ENCODE data around the gene LTBR. TPM values are rescaled to one million over a fixed set of nuclear protein-coding genes. Genes with fewer than 3 reads are reported as not detected.

The LTBR gene
- total RNA-seq, 1 donor from 2014 or later = not detected

DNA sequence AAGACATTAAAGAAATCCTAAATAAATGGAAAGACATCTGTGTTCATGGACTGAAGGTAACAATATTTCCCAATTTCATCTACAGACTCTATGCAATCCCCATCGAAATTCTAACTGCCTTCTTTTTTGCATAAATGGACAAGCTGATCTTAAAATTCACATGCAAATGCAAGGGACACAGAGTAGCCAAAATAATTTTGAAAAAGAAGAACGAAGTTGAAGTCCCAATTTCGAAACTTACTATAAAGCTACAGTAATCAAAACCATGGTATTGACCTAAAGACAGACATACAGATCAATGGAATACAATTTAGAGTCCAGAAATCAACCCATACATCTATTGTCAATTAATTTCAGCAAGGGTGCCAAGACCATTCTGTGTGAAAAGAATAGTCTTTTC lies 44.4 kb downstream of the LTBR start:
- H3K9me3 Mint-ChIP-seq = no peaks in the 10 kb centered on the region
- H3K27ac Mint-ChIP-seq = no peak overlapping the region

DNA sequence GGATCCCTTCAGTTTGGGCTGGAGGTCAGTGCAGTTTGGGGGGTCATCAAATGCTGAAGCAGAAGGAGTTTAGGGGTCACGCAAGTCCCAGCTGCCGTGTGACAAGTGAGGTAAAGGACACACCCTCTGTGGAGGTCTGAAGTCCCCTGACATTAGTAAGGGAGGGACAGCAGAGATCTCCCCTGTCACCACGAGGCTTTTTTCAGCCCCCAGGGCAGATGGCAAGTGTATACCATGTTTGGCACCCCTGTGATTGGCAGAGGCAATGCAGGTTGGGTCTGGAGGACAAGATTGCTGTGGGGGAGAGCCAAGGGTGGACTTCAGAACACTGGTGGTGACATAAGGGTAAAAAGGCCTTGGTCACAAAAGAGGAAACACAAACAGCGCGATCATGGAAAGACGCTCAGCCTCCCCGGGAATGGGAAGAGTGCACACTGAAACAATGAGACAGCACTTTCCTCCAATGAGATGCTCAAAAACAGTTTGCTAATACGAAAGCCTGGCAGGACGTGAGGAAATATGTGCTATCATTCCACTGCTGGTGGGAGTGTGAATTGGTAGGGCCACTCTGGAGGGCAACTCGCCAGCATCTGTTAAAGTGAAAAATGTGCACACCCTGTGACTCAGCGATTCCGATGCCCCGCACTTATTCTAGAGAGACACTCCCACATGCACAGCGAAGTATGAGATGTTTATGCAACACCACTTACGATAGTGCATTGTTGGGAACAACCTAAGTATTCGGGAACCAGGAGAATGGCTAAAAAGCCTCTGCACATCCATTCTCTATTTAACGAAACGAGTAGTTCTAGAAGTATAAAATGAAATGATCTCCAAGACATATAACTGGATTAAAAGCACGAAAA lies 46.4 kb downstream of the LTBR start:
- Histone ChIP-seq H4K20me1 (ENCODE audit: low read depth) (no peaks in the 10 kb centered on the region), H3F3A (ENCODE audit: low read depth) (no peaks in the 10 kb centered on the region), H3K4me3 (no peak overlapping the region), H3K9me3 (ENCODE audit: low read depth) (no peaks in the 10 kb centered on the region), H3K36me3 (no peaks in the 10 kb centered on the region), H3K27ac (no peak overlapping the region), H3K79me2 (ENCODE audit: low read depth) (no peaks in the 10 kb centered on the region), H3K4me1 (peaks cover 3% of the 10 kb centered on the region), H3K9ac (no peak overlapping the region), H2AFZ (replicated peaks) (peak overlapping the region; percentile 1), H3K4me2 (no peak overlapping the region), H3K27me3 (no peaks in the 10 kb centered on the region)
- no peaks in the 10 kb centered on the region for H3K36me3 Mint-ChIP-seq
- H3K4me1 Mint-ChIP-seq = peaks cover 20% of the 10 kb centered on the region
- H3K4me3 Mint-ChIP-seq = no peak overlapping the region
- no peak for DNase-seq (ENCODE audit: low spot score)
- no peaks in the 10 kb centered on the region for H3K27me3 Mint-ChIP-seq (ENCODE audit: insufficient read depth, low read depth)
- peak overlapping the region; percentile 24 for H3K27ac Mint-ChIP-seq
- H3K9me3 Mint-ChIP-seq = no peaks in the 10 kb centered on the region
- TF ChIP-seq EZH2phosphoT487 (IDR thresholded peaks at IDR 0.05) (no peak), EZH2 (IDR thresholded peaks at IDR 0.05) (no peak)
- TF ChIP-seq, protein P1, sequence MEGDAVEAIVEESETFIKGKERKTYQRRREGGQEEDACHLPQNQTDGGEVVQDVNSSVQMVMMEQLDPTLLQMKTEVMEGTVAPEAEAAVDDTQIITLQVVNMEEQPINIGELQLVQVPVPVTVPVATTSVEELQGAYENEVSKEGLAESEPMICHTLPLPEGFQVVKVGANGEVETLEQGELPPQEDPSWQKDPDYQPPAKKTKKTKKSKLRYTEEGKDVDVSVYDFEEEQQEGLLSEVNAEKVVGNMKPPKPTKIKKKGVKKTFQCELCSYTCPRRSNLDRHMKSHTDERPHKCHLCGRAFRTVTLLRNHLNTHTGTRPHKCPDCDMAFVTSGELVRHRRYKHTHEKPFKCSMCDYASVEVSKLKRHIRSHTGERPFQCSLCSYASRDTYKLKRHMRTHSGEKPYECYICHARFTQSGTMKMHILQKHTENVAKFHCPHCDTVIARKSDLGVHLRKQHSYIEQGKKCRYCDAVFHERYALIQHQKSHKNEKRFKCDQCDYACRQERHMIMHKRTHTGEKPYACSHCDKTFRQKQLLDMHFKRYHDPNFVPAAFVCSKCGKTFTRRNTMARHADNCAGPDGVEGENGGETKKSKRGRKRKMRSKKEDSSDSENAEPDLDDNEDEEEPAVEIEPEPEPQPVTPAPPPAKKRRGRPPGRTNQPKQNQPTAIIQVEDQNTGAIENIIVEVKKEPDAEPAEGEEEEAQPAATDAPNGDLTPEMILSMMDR (IDR thresholded peaks at IDR 0.05) = no peak

More for the DNA sequence above, 44.4 kb downstream of the LTBR start:
- H3K4me1 ChIP-seq = peaks cover 3% of the 10 kb centered on the region
- H3K27me3 ChIP-seq = no peaks in the 10 kb centered on the region
- Mint-ChIP-seq H3K4me3 (no peak overlapping the region), H3K4me1 (peaks cover 25% of the 10 kb centered on the region), H3K27me3 (ENCODE audit: insufficient read depth, low read depth) (no peaks in the 10 kb centered on the region), H3K36me3 (no peaks in the 10 kb centered on the region)
- H3K9me3 ChIP-seq (ENCODE audit: low read depth) = no peaks in the 10 kb centered on the region
- no peak for TF ChIP-seq EZH2 (IDR thresholded peaks at IDR 0.05)
- TF ChIP-seq EZH2phosphoT487 (IDR thresholded peaks at IDR 0.05) = no peak
- TF ChIP-seq, protein P1 (IDR thresholded peaks at IDR 0.05) = no peak
- DNase-seq (ENCODE audit: low spot score) = no peak
- no peaks in the 10 kb centered on the region for H3K36me3 ChIP-seq
- no peak overlapping the region for H3K4me3 ChIP-seq
- no peaks in the 10 kb centered on the region for H3F3A ChIP-seq (ENCODE audit: low read depth)
- no peaks in the 10 kb centered on the region for H4K20me1 ChIP-seq (ENCODE audit: low read depth)
- H3K4me2 ChIP-seq = no peak overlapping the region
- H3K9ac ChIP-seq = no peak overlapping the region
- no peak overlapping the region for H3K27ac ChIP-seq
- no peaks in the 10 kb centered on the region for H3K79me2 ChIP-seq (ENCODE audit: low read depth)
- H2AFZ ChIP-seq (replicated peaks) = no peak overlapping the region

GRCh38 chr12:6432991-6433390 lies 49.0 kb downstream of the LTBR start:
- no peak for TF ChIP-seq EZH2 (IDR thresholded peaks at IDR 0.05)
- no peak for TF ChIP-seq EZH2phosphoT487 (IDR thresholded peaks at IDR 0.05)
- TF ChIP-seq, protein P1 (IDR thresholded peaks at IDR 0.05) = no peak

More at GRCh38 chr12:6432991-6433390, 49.0 kb downstream of the LTBR start:
- Mint-ChIP-seq H3K4me3 (no peak overlapping the region), H3K4me1 (peaks cover 12% of the 10 kb centered on the region), H3K27ac (no peak overlapping the region), H3K9me3 (no peaks in the 10 kb centered on the region), H3K36me3 (no peaks in the 10 kb centered on the region), H3K27me3 (ENCODE audit: insufficient read depth, low read depth) (no peaks in the 10 kb centered on the region)
- H3K4me3 ChIP-seq = no peak overlapping the region
- no peak overlapping the region for H3K4me2 ChIP-seq
- H3K9ac ChIP-seq = no peak overlapping the region
- H3K27me3 ChIP-seq = no peaks in the 10 kb centered on the region
- H3K27ac ChIP-seq = no peak overlapping the region
- no peaks in the 10 kb centered on the region for H3K36me3 ChIP-seq
- H3K4me1 ChIP-seq = peaks cover 3% of the 10 kb centered on the region
- no peaks in the 10 kb centered on the region for H3K79me2 ChIP-seq (ENCODE audit: low read depth)
- H4K20me1 ChIP-seq (ENCODE audit: low read depth) = no peaks in the 10 kb centered on the region
- DNase-seq (ENCODE audit: low spot score) = no peak
- no peaks in the 10 kb centered on the region for H3F3A ChIP-seq (ENCODE audit: low read depth)
- H2AFZ ChIP-seq (replicated peaks) = no peak overlapping the region
- no peaks in the 10 kb centered on the region for H3K9me3 ChIP-seq (ENCODE audit: low read depth)

Measured in neural progenitor cell (in vitro differentiated cells).